ENCODE data around the gene FLT3.

Gene FLT3

DNA sequence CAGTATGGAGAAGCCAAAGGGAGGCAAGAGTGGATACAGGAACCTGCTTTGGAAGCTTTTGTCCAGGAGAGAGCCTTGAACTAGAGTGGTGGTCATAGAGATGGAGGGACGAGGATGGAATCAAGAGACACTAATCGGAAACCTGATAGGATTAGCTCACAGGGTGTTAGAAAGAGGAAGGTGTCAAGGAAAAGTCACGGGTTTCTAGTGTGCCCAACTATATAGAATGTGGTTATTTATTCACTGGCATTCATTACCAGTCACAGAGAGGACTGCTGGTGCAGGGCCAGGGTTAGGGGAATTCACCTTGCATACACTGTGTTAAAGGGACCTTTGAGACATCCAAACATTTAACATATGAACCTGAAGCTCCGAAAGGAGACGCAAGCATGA is 68.5 kb downstream of the FLT3 start:
- Histone ChIP-seq H3K4me1 (ENCODE audit: low read length) (peaks cover 52% of the 10 kb centered on the region), H3K9me3 (ENCODE audit: insufficient read depth, low read length) (no peaks in the 10 kb centered on the region), H3K36me3 (replicated peaks; ENCODE audit: low read depth, low read length) (no peaks in the 10 kb centered on the region), H4K20me1 (ENCODE audit: insufficient read depth, low read length) (no peaks in the 10 kb centered on the region), H3K4me2 (ENCODE audit: low read length) (peak overlapping the region; percentile 60), H3K27ac (ENCODE audit: low read length) (peak overlapping the region; percentile 74), H2AFZ (ENCODE audit: low read depth, low read length) (peak overlapping the region; percentile 67), H3K9ac (ENCODE audit: low read length) (peak overlapping the region; percentile 40; the same call in 1 of the 2 replicates), H3K79me2 (ENCODE audit: low read length) (no peaks in the 10 kb centered on the region), H3K27me3 (ENCODE audit: low read depth, low read length) (no peaks in the 10 kb centered on the region), H3K4me3 (ENCODE audit: low read length) (peak overlapping the region; percentile 27)
- TF ChIP-seq, protein P1, sequence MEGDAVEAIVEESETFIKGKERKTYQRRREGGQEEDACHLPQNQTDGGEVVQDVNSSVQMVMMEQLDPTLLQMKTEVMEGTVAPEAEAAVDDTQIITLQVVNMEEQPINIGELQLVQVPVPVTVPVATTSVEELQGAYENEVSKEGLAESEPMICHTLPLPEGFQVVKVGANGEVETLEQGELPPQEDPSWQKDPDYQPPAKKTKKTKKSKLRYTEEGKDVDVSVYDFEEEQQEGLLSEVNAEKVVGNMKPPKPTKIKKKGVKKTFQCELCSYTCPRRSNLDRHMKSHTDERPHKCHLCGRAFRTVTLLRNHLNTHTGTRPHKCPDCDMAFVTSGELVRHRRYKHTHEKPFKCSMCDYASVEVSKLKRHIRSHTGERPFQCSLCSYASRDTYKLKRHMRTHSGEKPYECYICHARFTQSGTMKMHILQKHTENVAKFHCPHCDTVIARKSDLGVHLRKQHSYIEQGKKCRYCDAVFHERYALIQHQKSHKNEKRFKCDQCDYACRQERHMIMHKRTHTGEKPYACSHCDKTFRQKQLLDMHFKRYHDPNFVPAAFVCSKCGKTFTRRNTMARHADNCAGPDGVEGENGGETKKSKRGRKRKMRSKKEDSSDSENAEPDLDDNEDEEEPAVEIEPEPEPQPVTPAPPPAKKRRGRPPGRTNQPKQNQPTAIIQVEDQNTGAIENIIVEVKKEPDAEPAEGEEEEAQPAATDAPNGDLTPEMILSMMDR (IDR thresholded peaks at IDR 0.05; ENCODE audit: low read depth, low read length), result no peak
- TF ChIP-seq EZH2phosphoT487 (IDR thresholded peaks at IDR 0.05; ENCODE audit: low read depth), result no peak

DNA sequence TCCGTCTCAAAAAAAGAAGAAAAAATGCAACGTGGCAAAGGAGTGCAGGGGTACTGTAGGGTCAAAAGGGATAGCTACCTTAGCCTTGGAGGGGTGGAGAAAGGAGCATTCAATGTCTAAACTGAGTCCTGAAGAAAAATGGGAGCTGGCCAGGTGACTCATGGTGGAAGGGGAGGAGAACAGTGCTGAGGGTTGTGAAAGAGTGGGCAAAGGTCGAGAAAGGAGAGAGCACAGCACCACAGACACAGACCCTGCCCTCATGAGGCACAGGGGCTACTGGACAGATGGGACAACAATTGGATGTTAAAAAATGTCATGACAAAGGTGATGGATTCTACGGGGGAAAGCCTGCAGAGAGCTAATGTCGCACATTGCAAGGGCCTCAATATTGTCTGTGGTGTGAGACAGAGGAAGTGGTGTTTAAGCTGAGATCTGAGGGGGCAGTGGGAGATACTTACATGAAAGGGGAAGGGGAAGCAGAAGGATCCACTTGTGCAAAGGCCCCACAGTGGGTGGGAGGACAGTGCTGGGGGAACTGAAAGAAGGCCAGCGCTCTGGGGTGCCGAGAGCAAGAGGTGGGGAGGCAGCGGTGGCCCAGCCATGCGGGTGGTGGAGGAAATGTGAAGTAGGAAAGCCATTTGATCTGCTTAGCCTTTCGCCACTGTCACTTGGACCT is 69.0 kb downstream of the FLT3 start:
- H3K9ac ChIP-seq (ENCODE audit: low read length), result peak overlapping the region; percentile 40; the same call in 1 of the 2 replicates
- peak overlapping the region; percentile 60 for H3K4me2 ChIP-seq (ENCODE audit: low read length)
- H4K20me1 ChIP-seq (ENCODE audit: insufficient read depth, low read length), result no peaks in the 10 kb centered on the region
- peak overlapping the region; percentile 74 for H3K27ac ChIP-seq (ENCODE audit: low read length)
- H2AFZ ChIP-seq (ENCODE audit: low read depth, low read length), result peak overlapping the region; percentile 67
- H3K27me3 ChIP-seq (ENCODE audit: low read depth, low read length), result no peaks in the 10 kb centered on the region
- H3K9me3 ChIP-seq (ENCODE audit: insufficient read depth, low read length), result no peaks in the 10 kb centered on the region
- no peak for TF ChIP-seq EZH2phosphoT487 (IDR thresholded peaks at IDR 0.05; ENCODE audit: low read depth)
- TF ChIP-seq, protein P1 (IDR thresholded peaks at IDR 0.05; ENCODE audit: low read depth, low read length), result no peak
- peak overlapping the region; percentile 27 for H3K4me3 ChIP-seq (ENCODE audit: low read length)
- H3K36me3 ChIP-seq (replicated peaks; ENCODE audit: low read depth, low read length), result no peaks in the 10 kb centered on the region
- peaks cover 55% of the 10 kb centered on the region for H3K4me1 ChIP-seq (ENCODE audit: low read length)
- H3K79me2 ChIP-seq (ENCODE audit: low read length), result no peaks in the 10 kb centered on the region

GRCh38 chr13:28027607-28028364 is 72.6 kb downstream of the FLT3 start:
- TF ChIP-seq, protein P1 (IDR thresholded peaks at IDR 0.05; ENCODE audit: low read depth, low read length), result no peak
- no peak for TF ChIP-seq EZH2phosphoT487 (IDR thresholded peaks at IDR 0.05; ENCODE audit: low read depth)
- H3K9ac ChIP-seq (ENCODE audit: low read length), result no peak overlapping the region
- H3K4me1 ChIP-seq (ENCODE audit: low read length), result peaks cover 27% of the 10 kb centered on the region
- H2AFZ ChIP-seq (ENCODE audit: low read depth, low read length), result no peak overlapping the region
- no peak overlapping the region for H3K4me2 ChIP-seq (ENCODE audit: low read length)
- H3K36me3 ChIP-seq (replicated peaks; ENCODE audit: low read depth, low read length), result no peaks in the 10 kb centered on the region
- no peaks in the 10 kb centered on the region for H4K20me1 ChIP-seq (ENCODE audit: insufficient read depth, low read length)
- H3K79me2 ChIP-seq (ENCODE audit: low read length), result no peaks in the 10 kb centered on the region
- no peak overlapping the region for H3K27ac ChIP-seq (ENCODE audit: low read length)
- H3K4me3 ChIP-seq (ENCODE audit: low read length), result no peak overlapping the region
- no peaks in the 10 kb centered on the region for H3K9me3 ChIP-seq (ENCODE audit: insufficient read depth, low read length)
- no peaks in the 10 kb centered on the region for H3K27me3 ChIP-seq (ENCODE audit: low read depth, low read length)

GRCh38 chr13:28027071-28027470 is 73.3 kb downstream of the FLT3 start:
- H3K27ac ChIP-seq (ENCODE audit: low read length), result no peak overlapping the region
- H3K4me2 ChIP-seq (ENCODE audit: low read length), result no peak overlapping the region
- no peaks in the 10 kb centered on the region for H3K79me2 ChIP-seq (ENCODE audit: low read length)
- no peaks in the 10 kb centered on the region for H3K9me3 ChIP-seq (ENCODE audit: insufficient read depth, low read length)
- TF ChIP-seq, protein P1 (IDR thresholded peaks at IDR 0.05; ENCODE audit: low read depth, low read length), result no peak
- TF ChIP-seq EZH2phosphoT487 (IDR thresholded peaks at IDR 0.05; ENCODE audit: low read depth), result no peak
- no peaks in the 10 kb centered on the region for H3K36me3 ChIP-seq (replicated peaks; ENCODE audit: low read depth, low read length)
- no peaks in the 10 kb centered on the region for H4K20me1 ChIP-seq (ENCODE audit: insufficient read depth, low read length)
- no peaks in the 10 kb centered on the region for H3K27me3 ChIP-seq (ENCODE audit: low read depth, low read length)
- H2AFZ ChIP-seq (ENCODE audit: low read depth, low read length), result no peak overlapping the region
- no peak overlapping the region for H3K9ac ChIP-seq (ENCODE audit: low read length)
- peaks cover 20% of the 10 kb centered on the region for H3K4me1 ChIP-seq (ENCODE audit: low read length)
- H3K4me3 ChIP-seq (ENCODE audit: low read length), result no peak overlapping the region

Data from OCI-LY3 (cell line).